Stimulated activated CD8-positive, alpha-beta memory T cell treated with anti-CD3 and anti-CD28 coated beads, Interleukin-15, amount 100 ng/mL, for 24 hours (primary cell): ENCODE data around the gene RRM1.
"Not testable (repeated sequence)": the region's sequence is repeated elsewhere in the genome, so short reads cannot be mapped to it uniquely, and the experiment has no call there.

Source experiments
- DNase-seq: peaks from one replicate; pipeline ENCODE4 v3.0.0-alpha.2; 2020; ENCODE audit warnings: low read depth

RRM1 gene

GRCh38 chr11:4094348-4095291, at the start of gene RRM1:
RRM1 (plus strand) TSS chr11:4094799; CDS start chr11:4095013, 214 bp downstream.
- DNase-seq = peak; percentile 93

DNA sequence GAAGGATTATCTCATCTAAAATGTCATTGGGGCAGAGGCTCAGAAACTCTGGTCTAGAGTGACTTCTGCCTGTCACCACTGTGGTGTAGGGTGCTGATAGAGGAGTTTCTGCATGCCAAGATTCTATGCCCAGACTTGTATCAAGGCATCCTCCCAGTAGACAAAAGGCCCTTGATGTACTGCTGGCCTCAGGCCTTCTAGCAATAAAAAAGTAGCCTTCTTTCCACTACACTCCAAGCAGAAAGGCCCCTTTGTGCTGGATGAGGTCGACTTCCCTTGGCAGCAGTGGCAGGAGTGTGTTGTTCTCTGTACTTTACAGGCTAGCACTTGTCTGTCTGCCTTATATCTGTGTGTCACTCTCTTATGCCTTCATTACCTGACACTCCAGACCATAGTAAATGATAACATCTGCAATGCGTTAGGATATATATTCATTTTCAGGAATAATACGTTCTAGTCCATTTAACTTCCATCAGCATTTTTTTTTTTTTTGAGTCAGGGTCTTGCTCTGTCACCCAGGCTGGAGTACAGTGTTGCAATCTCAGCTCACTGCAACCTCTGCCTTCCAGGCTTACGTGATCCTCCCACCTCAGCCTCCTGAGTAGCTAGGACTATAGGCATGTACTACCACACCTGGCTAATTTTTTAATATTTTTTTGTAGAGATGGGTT, 49.5 kb upstream of the RRM1 start:
- DNase-seq = no peak

- no peak for DNase-seq
These were observed 46.3 kb upstream of the RRM1 start for GRCh38 chr11:4048340-4048739.

- no peak for DNase-seq
These were observed 45.6 kb upstream of the RRM1 start for GRCh38 chr11:4049006-4049405.

- no peak for DNase-seq
These were observed 44.5 kb upstream of the RRM1 start for GRCh38 chr11:4050138-4050537.

GRCh38 chr11:4053200-4053599, 41.4 kb upstream of the RRM1 start:
- DNase-seq = not testable (repeated sequence)

- no peak for DNase-seq
These were observed 40.0 kb upstream of the RRM1 start for GRCh38 chr11:4054643-4055042.

GRCh38 chr11:4059424-4059823, 35.2 kb upstream of the RRM1 start:
- DNase-seq = no peak

DNA sequence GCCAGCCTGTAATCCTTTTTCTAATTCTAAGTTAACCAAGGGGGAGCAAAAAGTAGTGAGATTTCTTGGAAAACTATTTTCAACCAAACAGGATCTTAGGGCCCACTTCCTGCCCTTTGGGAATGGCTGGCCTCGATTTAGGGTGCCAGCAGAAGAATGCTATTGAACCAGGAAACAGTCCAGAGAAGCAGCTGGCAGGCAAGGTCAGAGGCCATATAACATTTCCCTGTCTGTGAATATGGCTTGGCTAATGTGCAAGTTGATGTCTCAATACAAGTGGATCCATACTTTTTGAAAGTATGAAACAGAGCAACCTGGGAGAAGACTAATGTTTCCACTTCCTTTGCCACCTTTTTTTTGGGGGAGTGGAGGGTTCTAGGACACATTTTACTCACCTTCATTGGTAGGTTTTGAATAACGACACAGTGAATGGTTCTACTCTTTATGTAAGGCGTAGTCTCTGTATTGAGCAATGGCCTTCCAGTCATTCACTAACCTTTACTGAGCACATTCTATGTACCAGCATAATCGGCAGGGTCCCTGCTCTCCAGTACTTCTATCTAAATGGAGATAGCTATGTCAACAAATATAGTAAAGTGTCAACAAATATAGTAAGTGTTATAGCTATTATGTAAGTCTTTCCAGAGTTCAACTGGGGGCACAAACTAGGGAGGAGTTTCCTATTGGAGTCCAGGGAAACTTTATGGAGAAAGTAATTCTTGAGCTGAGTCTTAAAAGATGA, 34.2 kb upstream of the RRM1 start:
- DNase-seq = no peak

GRCh38 chr11:4061700-4062099, 32.9 kb upstream of the RRM1 start:
- DNase-seq = no peak

DNA sequence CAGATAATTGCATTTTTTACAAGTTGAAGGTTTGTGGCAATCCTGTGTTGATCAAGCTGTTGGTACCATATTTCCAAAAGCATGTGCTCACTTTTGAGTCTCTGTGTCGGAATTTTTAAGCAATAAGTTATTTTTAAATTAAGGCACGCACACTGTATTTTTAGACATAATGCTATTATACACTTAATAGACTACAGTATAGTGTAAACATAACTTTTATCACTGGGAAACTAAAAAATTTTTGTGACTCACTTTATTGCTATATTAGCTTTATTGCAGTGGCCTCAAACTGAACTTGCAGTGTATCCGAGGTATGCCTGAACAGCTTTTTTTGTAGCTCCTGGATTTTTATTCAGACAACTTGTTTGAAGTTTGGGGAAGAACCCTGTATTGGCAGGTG, 31.3 kb upstream of the RRM1 start:
- DNase-seq = no peak

DNA sequence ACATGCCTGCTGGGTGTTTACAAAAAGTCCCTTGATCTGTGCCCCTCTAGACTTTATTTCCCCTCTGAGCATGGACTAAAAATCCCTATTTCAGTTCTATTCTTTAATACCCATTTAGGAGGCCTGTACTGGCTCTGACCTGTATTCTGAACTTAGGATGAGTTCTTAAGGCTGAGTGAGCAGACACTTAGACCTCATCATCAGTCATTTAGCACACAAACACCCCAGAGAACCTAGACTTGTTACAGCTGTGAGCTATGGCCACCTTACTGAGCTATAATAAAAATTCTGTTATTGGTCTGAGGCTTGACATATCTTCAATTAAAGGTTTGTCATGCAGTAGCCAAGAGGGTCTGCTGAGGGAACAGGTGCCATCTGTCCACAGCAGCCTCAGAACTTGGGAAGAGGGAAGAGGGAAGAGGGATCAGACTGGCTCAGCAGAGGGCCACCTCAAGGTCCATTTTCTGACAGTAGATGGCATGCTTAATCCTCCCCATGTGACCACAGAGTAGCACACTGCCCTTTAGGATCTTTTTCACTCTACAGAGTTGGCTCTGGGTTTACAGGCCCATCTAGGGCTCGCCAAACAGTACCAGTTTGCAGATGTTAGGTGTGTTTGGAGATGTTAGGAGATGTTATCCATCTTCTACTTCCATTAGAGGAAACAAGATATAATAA, 30.2 kb upstream of the RRM1 start:
- no peak for DNase-seq

GRCh38 chr11:4065086-4065485, 29.5 kb upstream of the RRM1 start:
- DNase-seq = no peak

DNA sequence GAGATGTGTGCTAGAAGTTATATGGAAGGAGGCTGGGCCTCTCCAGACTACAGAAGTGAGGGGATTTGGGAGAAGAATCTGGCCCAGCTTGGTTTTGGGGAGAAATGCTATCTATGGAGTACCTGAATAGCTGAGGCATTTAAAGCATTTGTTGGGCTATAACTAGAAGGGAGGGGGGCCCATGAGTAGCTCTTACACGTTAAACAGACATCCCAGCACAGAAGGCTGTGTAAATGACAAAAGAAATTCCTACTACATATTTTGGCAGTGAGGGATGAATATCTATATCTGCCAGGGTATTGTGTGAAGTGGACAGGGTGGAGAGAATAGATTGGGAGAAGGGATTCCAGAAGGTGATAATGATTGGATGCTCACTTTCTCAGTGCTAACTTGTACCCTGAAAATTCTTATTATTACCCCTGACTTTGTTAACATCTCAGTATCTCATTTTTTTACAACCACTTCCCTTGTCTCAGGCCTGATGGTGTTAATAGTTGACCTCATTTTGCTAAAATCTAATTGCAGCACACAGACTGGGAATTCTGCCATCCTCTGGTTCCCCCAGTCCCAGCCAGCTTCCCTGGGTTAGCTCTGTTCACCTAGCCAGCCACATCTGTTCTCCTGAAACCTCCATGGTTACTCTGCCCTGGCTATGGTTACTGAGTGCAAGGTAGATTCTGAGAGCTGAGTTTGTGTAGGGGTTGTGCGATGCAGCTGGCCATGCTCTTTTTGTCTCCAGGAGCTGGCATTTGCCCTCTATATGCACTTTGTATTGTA, 28.8 kb upstream of the RRM1 start:
- DNase-seq = no peak

DNA sequence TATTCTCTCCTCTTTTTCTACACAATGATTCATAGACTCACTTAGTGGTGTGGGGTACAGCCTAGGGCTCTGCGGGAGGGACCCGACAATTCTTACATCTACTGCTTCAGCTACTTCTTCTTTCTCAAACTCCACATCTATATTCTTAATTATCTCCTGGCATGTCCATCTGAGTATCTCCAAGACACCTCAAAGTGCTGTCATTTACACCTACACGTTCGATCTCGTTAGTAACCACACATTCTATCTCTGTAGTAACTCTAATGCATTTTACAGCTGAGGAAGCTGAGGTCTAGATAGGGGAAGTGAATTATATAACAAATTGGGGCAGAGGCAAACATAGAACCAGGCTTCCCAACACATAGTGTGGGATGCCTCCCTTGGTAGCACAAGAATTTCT, 27.7 kb upstream of the RRM1 start:
- no peak for DNase-seq

DNA sequence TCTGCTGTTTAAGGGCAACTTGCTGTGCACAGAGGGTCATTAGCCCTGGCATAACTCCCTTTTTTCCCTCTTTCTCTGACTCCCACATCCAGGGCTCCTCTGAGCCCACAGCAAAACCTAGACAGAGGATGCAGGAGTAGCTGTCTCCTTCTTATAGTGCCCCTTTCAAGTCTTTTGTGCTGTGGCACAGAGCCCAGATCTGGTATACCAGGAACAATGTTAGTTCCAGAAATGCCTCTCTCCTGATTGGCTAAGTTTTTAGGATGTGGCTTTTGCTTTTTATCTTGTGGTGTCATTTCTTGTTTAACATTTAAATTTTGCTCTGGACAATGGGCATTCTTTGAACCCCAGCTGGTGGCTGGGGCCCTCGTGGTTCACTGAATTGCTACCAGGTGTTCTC, 25.6 kb upstream of the RRM1 start:
- no peak for DNase-seq

- DNase-seq = no peak
These were observed 23.3 kb upstream of the RRM1 start for GRCh38 chr11:4071325-4071724.

DNA sequence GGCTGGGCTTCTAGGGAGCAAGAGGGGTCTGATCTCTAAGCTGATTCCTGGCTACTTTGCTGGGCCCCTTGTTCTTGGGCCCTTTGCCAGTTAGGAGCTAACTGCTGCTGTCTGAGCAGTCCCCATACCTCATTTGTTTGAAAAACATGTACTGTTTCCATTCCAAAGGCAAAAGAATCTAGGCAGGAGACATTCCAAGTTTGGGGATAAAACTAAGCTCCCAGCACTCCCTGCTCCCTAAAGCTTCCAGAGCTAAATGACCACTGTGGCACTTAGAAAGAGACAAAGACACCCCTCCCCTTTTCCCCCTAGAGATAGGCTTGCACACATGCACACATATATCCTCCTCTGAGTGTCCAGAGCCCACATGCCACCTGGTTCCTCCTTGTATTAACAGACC, 22.7 kb upstream of the RRM1 start:
- DNase-seq = no peak

DNA sequence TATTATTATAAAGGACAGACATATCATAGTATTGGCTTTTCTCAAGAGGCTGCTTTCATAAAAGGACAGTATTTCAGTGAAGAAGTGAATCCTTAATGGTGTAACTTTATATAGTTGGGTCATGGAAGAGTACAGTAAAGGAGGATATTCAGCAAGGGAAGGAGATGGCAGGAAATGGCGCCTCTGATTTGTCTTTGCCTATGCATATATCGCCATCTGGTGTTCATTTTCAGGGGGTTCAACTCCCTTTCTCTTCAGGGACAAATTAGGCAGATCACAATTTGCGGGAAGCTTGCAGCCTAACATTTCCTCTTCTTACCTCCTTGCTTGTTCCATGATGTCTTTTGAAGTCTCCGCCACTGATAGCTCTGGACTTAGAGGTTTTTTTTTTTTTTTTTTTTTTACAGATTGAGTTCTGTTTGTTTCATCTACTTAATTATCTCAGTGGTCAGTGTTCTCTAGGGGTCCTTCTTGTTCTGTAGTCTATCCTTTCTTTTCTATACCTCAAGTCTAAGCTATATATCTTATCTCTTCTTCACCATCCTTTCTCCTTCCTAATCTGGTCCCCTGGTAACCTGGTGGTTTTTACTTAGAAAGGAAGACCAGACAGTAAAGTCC, 21.8 kb upstream of the RRM1 start:
- DNase-seq = no peak

DNA sequence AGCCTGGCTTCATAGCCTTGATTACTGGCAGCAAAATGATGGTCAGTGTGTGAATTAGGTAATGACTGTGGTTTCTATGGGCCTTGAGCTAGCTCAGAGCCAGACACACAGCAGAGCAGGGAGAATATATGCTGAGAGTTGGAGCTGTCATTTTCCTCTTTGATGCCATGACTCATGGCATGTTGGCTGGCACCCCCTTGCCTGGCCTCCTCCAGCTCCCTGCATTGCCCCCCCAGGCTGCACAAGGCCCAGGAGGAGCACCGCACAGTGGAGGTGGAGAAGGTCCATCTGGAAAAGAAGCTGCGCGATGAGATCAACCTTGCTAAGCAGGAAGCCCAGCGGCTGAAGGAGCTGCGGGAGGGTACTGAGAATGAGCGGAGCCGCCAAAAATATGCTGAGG, 20.3 kb upstream of the RRM1 start:
- DNase-seq = no peak

DNA sequence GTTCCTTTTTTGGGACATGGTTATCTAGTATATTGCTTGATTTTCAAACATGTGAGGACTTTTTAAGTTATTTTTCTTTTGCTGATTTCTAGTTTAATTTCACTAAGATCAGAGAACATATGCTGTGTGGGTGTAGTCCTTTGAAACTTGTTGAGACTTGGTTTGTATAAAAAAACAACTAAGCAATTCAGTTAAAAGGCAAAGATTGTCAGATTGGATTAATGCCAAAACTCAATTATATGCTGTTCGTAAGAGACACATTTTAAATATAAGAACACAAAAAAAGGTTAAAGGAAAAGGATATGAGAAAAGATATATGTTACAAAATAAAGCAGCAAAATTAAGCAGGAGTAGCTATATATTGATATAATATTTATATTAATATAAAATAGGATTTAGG, 17.8 kb upstream of the RRM1 start:
- DNase-seq = no peak
